ENCODE results near the gene POLD4. TPM values are rescaled to one million over a fixed set of nuclear protein-coding genes. Genes with fewer than 3 reads are reported as not detected.

POLD4 gene
- total and polyA plus RNA-seq, 2 donors (not counting 3 experiments of a cell fraction or from before 2014, with no cell fraction given), result 50.1 to 204 TPM

DNA sequence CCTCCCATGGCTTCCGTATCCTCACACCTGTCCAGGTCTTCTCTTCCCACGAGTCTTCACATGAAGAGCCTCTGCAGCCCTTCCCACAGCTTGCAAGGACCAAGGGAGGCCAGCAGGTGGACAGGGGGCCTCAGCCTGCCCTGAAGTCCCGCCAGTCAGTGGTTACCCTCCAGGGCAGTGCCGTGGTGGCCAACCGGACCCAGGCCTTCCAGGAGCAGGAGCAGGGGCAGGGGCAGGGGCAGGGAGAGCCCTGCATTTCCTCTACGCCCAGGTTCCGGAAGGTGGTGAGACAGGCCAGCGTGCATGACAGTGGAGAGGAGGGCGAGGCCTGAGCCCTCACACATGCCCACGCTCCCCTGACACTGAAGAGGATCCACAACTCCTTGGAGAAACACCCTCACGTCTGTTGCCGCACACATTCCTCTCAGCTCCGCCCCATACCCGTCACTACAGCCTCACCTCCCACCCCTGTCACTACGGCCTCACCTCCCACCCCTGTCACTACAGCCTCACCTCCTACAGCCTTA, 41.7 kb downstream of the POLD4 start:
- Histone ChIP-seq H3K27ac (ENCODE audit: insufficient read depth, low read depth, low read length) (no peak overlapping the region), H3K4me2 (ENCODE audit: insufficient read depth, low read length) (no peak overlapping the region), H3K9me1 (replicated peaks; ENCODE audit: control insufficient read depth, extremely low read depth, insufficient read depth, low read length) (no peaks in the 10 kb centered on the region), H3K4me3 (replicated peaks in 1 of 3; ENCODE audit: insufficient read depth in 1 of 3, low read depth in 1 of 3, low read length in 3 of 3) (no peak overlapping the region), H3K9me3 (replicated peaks; ENCODE audit: control insufficient read depth, insufficient read depth, low read length) (no peaks in the 10 kb centered on the region), H2AFZ (ENCODE audit: low read depth, low read length) (no peak overlapping the region), H3K79me2 (ENCODE audit: control insufficient read depth, insufficient read depth, low read length) (no peaks in the 10 kb centered on the region), H3K4me1 (ENCODE audit: control insufficient read depth, extremely low read depth, insufficient read depth, low read length) (no peaks in the 10 kb centered on the region), H3K9ac (replicated peaks; ENCODE audit: extremely low read depth, insufficient read depth, low read length) (no peak overlapping the region), H4K20me1 (replicated peaks; ENCODE audit: control insufficient read depth, extremely low read depth, insufficient read depth, low read length) (no peaks in the 10 kb centered on the region), H3K36me3 (ENCODE audit: control insufficient read depth in 2 of 2, extremely low read depth in 1 of 2, insufficient read depth in 2 of 2, low read length in 2 of 2) (peaks cover 0 to 2% of the 10 kb centered on the region in 2 experiments), H3K27me3 (ENCODE audit: control insufficient read depth in 2 of 2, insufficient read depth in 2 of 2, low read length in 2 of 2) (no peaks in the 10 kb centered on the region)
- ChIA-PET CTCF (interaction anchor here (1.5 kb wide), 1 partner anchor 45 kb away, joined by 4 read pairs; no protein-coding TSS in a partner anchor), POLR2A (no interaction called here)
- TF ChIP-seq EZH2 (IDR thresholded peaks at IDR 0.05; ENCODE audit: borderline replicate concordance, low read depth, low read length, severe bottlenecking) (no peak), FOS (IDR thresholded peaks at IDR 0.05; ENCODE audit: borderline replicate concordance, insufficient read depth, low read length) (no peak), POLR2A (IDR thresholded peaks at IDR 0.05; ENCODE audit: low read depth, low read length) (no peak), POLR2AphosphoS5 (IDR thresholded peaks at IDR 0.05; ENCODE audit: insufficient read depth, low read depth, low read length) (no peak), JUN (IDR thresholded peaks at IDR 0.05; ENCODE audit: borderline replicate concordance, insufficient read depth, insufficient read length, low read depth) (no peak), MYC (IDR thresholded peaks at IDR 0.05; ENCODE audit: low read depth, low read length) (no peak), GATA2 (IDR thresholded peaks at IDR 0.05; ENCODE audit: insufficient read depth, insufficient read length, low read depth, low read length) (no peak)
- TF ChIP-seq, protein P1, sequence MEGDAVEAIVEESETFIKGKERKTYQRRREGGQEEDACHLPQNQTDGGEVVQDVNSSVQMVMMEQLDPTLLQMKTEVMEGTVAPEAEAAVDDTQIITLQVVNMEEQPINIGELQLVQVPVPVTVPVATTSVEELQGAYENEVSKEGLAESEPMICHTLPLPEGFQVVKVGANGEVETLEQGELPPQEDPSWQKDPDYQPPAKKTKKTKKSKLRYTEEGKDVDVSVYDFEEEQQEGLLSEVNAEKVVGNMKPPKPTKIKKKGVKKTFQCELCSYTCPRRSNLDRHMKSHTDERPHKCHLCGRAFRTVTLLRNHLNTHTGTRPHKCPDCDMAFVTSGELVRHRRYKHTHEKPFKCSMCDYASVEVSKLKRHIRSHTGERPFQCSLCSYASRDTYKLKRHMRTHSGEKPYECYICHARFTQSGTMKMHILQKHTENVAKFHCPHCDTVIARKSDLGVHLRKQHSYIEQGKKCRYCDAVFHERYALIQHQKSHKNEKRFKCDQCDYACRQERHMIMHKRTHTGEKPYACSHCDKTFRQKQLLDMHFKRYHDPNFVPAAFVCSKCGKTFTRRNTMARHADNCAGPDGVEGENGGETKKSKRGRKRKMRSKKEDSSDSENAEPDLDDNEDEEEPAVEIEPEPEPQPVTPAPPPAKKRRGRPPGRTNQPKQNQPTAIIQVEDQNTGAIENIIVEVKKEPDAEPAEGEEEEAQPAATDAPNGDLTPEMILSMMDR (IDR thresholded peaks at IDR 0.05; ENCODE audit: extremely low read depth in 1 of 2, insufficient read depth in 1 of 2, low read depth in 1 of 2, low read length in 2 of 2), result no peak
- TF ChIP-seq, protein P2, sequence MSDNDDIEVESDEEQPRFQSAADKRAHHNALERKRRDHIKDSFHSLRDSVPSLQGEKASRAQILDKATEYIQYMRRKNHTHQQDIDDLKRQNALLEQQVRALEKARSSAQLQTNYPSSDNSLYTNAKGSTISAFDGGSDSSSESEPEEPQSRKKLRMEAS (IDR thresholded peaks at IDR 0.05; ENCODE audit: insufficient read depth, insufficient read length), result no peak
- dilution Hi-C loops (cut with MboI; ENCODE audit: extremely low pct_ligation_motif_present, low sequenced_read_pairs) (no loop called here), intact Hi-C loops (cut with micrococcal nuclease) (no loop called here)
- no TSS peak for BruUV-seq (replicated peaks)
- FAIRE-seq (no peak), DNase-seq (ENCODE audit: low read depth, low spot score) (no peak)
